ENCODE results near the gene CSF2RB.

CSF2RB gene

DNA sequence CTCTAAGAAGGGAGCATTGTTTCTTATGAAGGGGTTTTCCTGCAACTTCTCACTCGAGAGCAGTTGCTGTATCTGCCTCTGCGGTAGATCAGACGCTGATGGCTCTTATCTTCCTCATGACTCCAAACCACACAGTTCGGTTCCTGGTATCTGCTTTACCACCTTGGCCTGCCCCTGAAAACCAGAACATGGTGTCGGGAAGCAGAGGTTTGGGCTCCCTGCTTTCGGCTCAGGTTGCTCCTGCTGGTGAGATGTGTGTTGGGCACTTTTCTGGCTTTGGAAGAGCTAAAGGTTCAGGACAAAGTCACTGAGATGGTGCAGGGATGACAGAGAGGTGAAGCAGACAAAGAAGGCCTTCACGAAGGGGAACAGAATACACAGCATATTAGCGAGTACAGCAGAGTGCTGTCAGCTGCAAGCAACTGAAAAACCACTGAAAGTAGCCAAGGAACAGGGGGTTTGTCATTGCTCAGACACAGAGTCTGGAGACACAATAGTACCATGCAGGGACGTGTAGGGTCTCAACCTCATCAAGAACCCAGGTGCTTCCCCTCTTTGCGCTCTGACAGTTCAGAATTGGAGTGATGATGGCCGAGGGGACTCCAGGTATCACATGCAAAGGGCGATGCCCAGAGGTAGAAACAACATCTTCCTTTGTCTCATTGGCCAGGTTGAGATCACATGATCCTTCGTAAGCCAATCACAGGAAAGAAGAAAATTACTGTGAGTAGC is 11.9 kb upstream of the CSF2RB start:
- Mint-ChIP-seq H3K27ac (peak overlapping the region; percentile 65), H3K36me3 (ENCODE audit: low read depth) (no peaks in the 10 kb centered on the region), H3K27me3 (peaks cover 55% of the 10 kb centered on the region), H3K9me3 (no peaks in the 10 kb centered on the region), H3K4me1 (ENCODE audit: low read depth) (peaks cover 8% of the 10 kb centered on the region), H3K4me3 (no peak overlapping the region)
- DNase-seq, result no peak

DNA sequence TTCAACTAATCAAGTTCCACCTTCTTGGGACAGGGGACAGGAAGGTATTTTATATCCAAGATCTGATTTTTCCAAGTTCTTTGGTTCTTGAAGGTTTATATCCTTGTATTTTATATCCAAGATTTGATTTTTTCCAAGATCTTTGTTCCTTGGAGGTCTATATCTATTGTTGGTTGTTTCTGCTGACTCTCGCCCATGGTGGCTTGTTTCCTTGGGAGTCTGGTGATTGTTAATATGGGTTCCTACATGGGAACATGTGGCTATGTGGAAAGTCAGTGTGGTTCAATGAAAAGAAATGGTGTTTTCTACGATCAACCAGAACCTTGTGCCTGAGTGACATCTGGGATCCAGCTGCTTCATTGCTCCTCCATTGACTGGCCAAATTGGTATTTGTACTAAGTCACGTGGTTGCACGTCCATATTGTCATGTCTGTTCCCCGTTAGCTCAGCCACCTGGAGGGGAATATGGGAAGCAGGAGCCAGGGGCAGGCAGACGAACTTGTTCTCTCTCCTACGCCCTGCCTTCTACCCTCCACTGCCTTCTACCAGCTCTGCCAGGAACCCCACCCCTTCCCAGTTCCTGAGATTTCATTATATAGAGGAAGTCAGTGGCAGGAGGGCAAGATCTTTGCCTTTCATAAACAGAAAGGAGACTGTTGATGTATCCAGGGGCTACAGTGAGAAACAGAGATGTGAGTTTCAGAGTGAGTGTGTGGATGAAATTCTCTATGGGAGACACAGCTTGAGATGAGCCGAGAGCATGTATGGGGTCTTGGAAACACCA is 11.1 kb upstream of the CSF2RB start:
- Mint-ChIP-seq H3K4me3 (no peak overlapping the region), H3K36me3 (ENCODE audit: low read depth) (no peaks in the 10 kb centered on the region), H3K27me3 (peaks cover 55% of the 10 kb centered on the region), H3K27ac (no peak overlapping the region), H3K9me3 (no peaks in the 10 kb centered on the region), H3K4me1 (ENCODE audit: low read depth) (peaks cover 8% of the 10 kb centered on the region)
- DNase-seq, result no peak

DNA sequence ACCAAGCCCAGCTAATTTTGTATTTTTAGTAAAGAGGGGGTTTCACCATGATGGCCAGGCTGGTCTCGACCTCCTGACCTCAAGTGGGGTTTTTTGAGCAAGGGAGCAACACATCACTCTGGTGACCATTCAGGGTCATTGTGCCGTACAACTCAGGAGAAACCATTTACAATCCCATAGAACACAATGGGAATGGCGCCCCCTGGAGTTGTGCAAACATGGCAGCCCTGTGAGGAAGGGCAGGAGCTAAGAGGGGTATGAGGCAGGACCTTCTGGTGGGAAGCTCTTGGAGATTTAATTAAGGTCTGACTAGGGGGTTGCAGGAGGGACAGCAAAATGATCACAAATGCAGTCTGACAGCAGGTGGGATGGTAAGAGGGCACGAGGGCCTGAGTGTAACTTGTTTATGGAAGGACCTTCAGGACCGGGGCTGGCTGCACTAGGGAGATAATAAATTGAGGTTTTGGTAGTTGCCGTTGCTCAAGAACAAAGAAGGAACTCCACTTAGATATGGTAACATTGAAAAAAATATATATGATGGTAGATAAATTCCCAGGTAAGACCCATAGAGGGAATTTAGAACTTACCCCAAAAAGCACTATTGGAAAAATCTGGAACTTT is 9.1 kb upstream of the CSF2RB start:
- Mint-ChIP-seq H3K36me3 (ENCODE audit: low read depth) (no peaks in the 10 kb centered on the region), H3K9me3 (no peaks in the 10 kb centered on the region), H3K4me1 (ENCODE audit: low read depth) (peaks cover 8% of the 10 kb centered on the region), H3K27me3 (peaks cover 59% of the 10 kb centered on the region), H3K4me3 (no peak overlapping the region), H3K27ac (no peak overlapping the region)
- no peak for DNase-seq

DNA sequence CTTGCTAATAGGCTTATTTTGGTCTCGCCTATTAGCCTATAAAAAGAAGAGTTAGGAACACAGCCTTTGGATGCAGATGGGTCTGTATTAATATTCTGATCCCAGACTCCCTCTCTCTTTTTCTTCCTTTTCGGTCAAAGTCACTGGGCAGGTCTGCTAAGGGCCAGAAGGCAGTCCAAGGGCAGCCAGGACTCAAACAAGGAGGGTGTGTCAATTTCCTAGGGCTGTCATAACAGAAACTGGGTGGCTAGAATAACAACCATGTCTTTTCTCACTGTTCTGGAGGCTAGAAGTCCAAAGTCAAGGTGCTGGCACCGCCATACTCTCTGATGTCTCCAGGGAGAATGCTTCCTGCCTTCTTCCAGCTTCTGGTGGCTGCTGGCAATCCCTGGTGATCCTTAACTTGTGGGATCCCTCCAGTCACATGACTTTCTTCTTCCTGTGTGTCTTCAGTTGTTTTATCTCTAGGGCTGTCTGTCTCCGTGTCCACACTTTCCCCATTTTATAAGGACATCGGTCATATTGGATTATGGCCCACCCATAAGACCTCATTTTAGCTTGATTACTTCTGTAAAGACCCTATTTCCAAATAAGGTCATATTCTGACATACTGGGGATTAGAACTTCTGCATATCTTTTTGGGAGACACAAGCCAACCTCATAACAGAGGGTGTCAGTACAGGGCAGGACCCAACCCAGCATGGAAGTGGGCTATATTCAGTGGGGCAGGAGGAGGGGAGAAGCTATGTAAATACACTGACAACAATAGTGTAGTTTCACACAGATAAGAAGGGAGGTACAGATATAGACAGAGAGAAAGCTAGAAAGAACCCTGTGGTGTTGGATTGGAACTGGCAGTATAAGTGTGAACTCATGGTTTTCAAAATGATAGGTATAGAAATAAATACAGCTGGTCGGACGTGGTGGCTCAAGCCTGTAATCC is 5.9 kb upstream of the CSF2RB start:
- Mint-ChIP-seq H3K9me3 (no peaks in the 10 kb centered on the region), H3K27me3 (peaks cover 40% of the 10 kb centered on the region), H3K4me1 (ENCODE audit: low read depth) (no peaks in the 10 kb centered on the region), H3K4me3 (no peak overlapping the region), H3K27ac (no peak overlapping the region), H3K36me3 (ENCODE audit: low read depth) (no peaks in the 10 kb centered on the region)
- DNase-seq, result no peak

DNA sequence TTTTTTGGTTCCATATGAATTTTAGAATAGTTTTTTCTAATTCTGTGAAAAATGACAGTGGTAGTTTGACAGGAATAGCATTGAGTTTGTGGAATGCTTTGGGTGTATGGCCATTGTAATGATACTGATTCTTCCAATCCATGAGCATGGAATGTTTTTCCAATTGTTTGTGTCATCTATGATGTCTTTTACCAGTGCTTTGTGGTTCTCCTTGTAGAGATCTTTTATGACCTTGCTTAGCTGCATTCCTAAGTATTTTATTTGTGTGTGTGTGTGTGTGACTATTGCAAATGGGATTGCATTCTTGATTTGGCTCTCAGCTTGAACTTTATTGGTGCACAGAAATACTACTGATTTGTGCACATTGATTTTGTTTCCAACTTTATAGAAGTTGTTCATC is 3.0 kb upstream of the CSF2RB start:
- Mint-ChIP-seq H3K27ac (no peak overlapping the region), H3K36me3 (ENCODE audit: low read depth) (no peaks in the 10 kb centered on the region), H3K4me1 (ENCODE audit: low read depth) (no peaks in the 10 kb centered on the region), H3K9me3 (no peaks in the 10 kb centered on the region), H3K4me3 (no peak overlapping the region), H3K27me3 (peaks cover 29% of the 10 kb centered on the region)
- no peak for DNase-seq

DNA sequence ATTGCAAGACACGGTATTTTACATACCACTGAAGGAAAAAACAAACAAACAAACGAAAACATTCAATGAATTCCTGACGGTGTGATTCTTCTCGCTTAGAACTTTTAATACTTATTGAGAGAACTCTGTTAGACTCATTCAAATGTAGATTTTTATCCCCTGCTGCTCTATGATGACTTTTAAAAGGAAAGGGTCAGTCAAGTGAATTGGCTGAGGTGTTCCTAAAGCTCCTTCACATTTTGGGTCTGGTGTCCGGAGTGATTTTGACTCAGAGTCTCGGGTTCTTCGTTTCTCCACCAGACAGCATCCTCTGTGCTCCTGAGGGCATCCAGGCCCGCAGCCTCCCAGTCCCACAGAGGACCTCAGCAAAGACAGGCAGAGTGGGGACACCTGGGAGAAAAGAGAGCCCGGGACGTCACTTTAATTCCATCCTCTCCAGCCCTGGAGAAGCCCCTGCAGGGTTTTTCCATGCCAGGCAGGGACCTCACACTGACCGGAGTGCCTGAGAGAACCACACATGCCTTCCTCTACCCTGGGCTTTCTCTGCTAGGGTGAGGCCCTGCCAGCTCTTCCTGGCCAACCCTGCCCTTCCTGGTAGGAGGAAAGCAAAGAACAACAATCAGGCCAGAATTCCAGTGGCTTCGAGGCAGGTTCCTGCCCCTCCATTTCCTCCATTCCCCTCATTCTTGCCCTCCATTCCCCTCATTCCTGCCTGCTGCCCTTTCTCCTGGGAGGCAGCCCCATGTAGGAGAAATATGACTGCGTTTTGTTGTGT is 1.4 kb upstream of the CSF2RB start:
- no peaks in the 10 kb centered on the region for H3K36me3 Mint-ChIP-seq (ENCODE audit: low read depth)
- no peaks in the 10 kb centered on the region for H3K9me3 Mint-ChIP-seq
- H3K4me3 Mint-ChIP-seq, result no peak overlapping the region
- H3K4me1 Mint-ChIP-seq (ENCODE audit: low read depth), result no peaks in the 10 kb centered on the region
- no peak overlapping the region for H3K27ac Mint-ChIP-seq
- peaks cover 28% of the 10 kb centered on the region for H3K27me3 Mint-ChIP-seq
- no peak for DNase-seq

DNA sequence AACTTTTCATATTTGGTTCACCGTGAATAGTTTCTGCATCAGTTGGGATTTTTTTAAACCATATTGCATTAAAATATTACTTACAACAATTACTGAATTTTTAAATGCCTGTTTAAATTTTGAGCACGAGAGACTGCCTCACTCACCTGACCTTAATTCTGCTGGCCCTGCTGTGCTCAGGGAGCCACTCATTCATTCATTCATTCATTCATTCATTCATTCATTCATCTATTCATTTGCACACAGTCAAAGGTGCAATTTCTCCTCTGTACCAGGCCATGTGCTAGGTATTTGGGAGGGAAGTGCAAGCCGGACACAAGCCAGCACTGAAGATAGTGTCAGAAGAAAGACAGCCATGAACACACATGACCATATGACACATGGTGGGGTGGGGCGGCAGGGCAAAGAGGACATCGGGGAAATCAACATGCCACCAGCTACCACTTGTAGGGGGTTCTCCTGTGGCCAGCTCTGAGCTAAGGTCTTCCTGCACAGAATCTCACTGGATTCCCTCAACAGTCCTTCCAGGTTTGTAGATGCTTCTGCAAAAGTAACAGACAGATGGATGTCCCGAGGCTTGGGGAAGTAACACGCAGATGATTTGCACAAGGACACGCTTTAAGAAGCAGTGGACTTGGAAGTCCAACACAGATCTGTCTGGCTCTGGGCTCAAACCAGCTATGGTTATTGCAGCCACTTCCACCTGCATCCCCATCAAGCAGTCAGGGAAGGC is 568 bp upstream of the CSF2RB start:
- Mint-ChIP-seq H3K4me3 (no peak overlapping the region), H3K27me3 (peaks cover 29% of the 10 kb centered on the region), H3K9me3 (no peaks in the 10 kb centered on the region), H3K4me1 (ENCODE audit: low read depth) (no peaks in the 10 kb centered on the region), H3K27ac (no peak overlapping the region), H3K36me3 (ENCODE audit: low read depth) (no peaks in the 10 kb centered on the region)
- no peak for DNase-seq

DNA sequence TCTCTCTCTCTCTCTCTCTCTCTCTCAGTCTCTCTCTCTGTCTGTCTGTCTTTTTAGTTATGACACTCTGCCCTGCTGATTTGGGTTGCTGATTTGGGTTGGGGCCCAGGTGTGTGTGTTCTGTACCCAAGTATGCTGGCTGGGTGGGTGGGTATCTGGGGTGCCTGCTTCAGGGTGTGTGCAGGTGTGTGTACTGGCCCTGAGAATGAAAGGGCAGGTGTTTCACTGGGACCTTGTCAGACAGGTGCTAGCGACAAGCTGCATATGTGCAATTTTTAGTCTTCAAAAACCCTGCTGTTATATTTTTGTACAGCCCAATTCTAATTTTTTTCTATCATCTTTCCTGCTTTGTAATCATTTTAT is 943 bp downstream of the CSF2RB start:
- no peak for DNase-seq
- peaks cover 20% of the 10 kb centered on the region for H3K27me3 Mint-ChIP-seq
- H3K36me3 Mint-ChIP-seq (ENCODE audit: low read depth), result no peaks in the 10 kb centered on the region
- no peaks in the 10 kb centered on the region for H3K4me1 Mint-ChIP-seq (ENCODE audit: low read depth)
- no peak overlapping the region for H3K4me3 Mint-ChIP-seq
- H3K27ac Mint-ChIP-seq, result no peak overlapping the region
- no peaks in the 10 kb centered on the region for H3K9me3 Mint-ChIP-seq

DNA sequence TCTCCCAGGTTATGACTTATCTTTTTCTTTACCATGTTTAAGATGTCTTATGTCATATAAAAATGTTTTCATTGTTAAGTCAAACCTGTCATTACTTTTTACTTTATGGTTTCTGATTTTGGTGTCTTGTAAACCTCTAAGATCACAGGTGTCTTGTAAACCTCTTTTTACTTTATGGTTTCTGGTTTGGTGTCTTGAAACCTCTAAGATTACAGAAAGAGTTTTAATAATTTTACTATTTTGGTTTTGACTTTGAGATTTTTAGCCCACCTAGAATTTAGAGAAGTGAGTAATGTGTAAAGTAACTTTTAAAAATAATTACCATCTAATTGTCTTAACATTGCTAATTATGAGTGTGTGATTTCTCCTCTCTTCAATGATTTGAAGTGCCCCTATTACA is 2.6 kb downstream of the CSF2RB start:
- H3K4me1 Mint-ChIP-seq (ENCODE audit: low read depth), result no peaks in the 10 kb centered on the region
- H3K27me3 Mint-ChIP-seq, result peaks cover 22% of the 10 kb centered on the region
- H3K4me3 Mint-ChIP-seq, result no peak overlapping the region
- no peak for DNase-seq
- H3K9me3 Mint-ChIP-seq, result no peaks in the 10 kb centered on the region
- no peaks in the 10 kb centered on the region for H3K36me3 Mint-ChIP-seq (ENCODE audit: low read depth)
- no peak overlapping the region for H3K27ac Mint-ChIP-seq

DNA sequence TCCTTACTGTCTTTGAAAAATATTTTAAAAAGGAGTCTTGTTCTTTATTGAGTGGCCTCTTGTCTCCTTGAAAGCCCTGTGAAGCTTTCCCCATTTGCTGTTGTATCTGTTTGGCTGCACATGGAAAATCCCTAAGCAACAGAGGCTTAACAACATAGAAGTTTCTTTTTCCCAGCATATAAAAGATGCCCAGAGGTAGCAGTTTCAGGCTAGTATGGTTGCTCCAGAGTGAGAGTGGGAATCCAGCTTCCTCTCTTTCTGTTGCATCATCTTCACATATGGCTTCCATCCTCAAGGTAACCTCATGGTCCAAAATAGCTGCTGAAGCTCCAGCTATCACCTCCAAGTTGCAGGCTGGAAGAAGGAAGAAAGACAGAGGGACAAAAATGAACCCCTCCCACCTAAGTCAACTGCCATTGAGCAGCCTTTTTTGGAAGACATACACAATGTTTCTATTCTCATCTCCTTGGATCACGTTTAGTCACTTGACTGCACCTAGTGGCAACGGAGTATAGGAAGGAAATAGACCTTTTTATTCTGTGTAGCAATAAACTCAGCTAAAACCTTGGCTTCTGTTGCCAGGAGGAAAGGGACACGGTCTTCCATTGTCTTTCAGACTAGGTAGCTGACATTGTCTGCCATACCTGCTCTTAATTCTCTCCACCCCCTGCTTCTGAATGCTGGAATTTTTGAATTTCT is 5.3 kb downstream of the CSF2RB start:
- H3K9me3 Mint-ChIP-seq, result no peaks in the 10 kb centered on the region
- no peaks in the 10 kb centered on the region for H3K4me1 Mint-ChIP-seq (ENCODE audit: low read depth)
- no peak overlapping the region for H3K27ac Mint-ChIP-seq
- no peak overlapping the region for H3K4me3 Mint-ChIP-seq
- H3K27me3 Mint-ChIP-seq, result peaks cover 16% of the 10 kb centered on the region
- no peak for DNase-seq
- H3K36me3 Mint-ChIP-seq (ENCODE audit: low read depth), result no peaks in the 10 kb centered on the region

DNA sequence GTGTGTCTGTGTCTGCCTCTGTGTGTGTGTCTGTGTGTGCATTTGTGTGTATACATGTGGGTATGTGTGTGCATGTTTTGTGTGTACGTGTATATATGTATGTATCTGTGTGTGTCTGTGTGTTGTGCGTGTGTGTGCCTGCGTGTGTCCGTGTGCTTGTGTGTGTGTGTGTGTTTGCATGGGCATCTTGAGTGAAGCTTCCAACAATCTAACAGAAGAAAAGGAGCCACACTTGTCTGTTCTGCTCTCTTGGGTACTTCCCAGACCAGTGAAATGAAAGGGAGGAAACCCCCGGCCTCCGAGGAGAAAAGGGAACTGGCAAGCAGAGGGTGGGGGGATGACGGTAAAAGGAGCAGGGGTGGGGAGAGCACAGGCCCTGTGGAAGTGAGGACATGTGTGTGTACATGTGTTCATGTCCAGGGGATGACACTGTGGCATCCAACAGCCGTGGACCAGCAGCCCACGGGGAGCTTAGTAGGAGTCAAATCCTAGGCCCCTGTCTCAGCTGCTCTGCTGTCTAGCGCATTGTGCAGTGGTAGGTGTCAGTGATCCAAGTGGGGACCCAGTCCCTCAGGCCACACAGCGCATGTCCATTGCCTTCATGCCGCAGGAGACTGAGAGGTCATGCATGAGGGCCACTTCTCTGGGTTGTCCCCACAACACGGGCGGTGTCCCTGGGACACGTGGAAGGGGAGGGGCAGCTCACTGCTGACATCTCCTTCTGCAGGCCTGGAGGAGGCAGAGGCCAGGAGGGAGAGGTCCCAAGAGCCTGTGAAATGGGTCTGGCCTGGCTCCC is 8.1 kb downstream of the CSF2RB start:
- Mint-ChIP-seq H3K9me3 (no peaks in the 10 kb centered on the region), H3K4me3 (no peak overlapping the region), H3K4me1 (ENCODE audit: low read depth) (no peaks in the 10 kb centered on the region), H3K27me3 (peaks cover 30% of the 10 kb centered on the region), H3K27ac (no peak overlapping the region), H3K36me3 (ENCODE audit: low read depth) (no peaks in the 10 kb centered on the region)
- no peak for DNase-seq

DNA sequence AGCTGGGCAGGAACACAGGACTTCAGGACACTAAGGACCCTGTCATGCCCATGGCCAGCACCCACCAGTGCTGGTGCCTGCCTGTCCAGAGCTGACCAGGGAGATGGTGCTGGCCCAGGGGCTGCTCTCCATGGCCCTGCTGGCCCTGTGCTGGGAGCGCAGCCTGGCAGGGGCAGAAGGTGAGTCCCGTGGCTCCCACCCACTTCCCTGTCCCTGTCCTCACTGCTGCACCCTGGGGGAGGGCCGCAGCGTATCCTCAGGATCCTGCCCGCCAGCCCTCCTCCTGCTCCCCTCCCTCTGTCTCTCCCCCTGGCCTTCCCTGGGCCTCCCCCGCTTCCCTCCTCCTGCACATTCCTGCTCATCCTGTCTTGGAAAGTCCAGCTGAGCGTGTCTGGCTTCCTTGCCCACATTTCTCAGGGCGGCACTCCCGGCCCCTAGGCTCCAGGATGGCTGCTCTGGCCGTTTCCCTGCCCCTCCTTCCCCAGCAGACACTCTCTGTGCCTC is 8.7 kb downstream of the CSF2RB start:
- Mint-ChIP-seq H3K27ac (no peak overlapping the region), H3K36me3 (ENCODE audit: low read depth) (no peaks in the 10 kb centered on the region), H3K9me3 (no peaks in the 10 kb centered on the region), H3K27me3 (peaks cover 31% of the 10 kb centered on the region), H3K4me1 (ENCODE audit: low read depth) (no peaks in the 10 kb centered on the region), H3K4me3 (no peak overlapping the region)
- no peak for DNase-seq
